ENCODE measurements around the gene RAB26.

Gene RAB26

GRCh38 chr16:2163211-2163881 lies 14.9 kb downstream of the RAB26 start:
- DNase-seq: peak; percentile 40

- DNase-seq: no peak
Observed at GRCh38 chr16:2165861-2166260, 17.4 kb downstream of the RAB26 start.

GRCh38 chr16:2166263-2167067 lies 18.0 kb downstream of the RAB26 start:
- DNase-seq: no peak

GRCh38 chr16:2167068-2167638 lies 18.7 kb downstream of the RAB26 start:
- no peak for DNase-seq

- DNase-seq: no peak
Observed at GRCh38 chr16:2170080-2170479, 21.7 kb downstream of the RAB26 start.

GRCh38 chr16:2170587-2171435 lies 22.4 kb downstream of the RAB26 start:
- no peak for DNase-seq

GRCh38 chr16:2171601-2172178 lies 23.3 kb downstream of the RAB26 start:
- DNase-seq: no peak

- DNase-seq: no peak
Observed at GRCh38 chr16:2172688-2173335, 24.4 kb downstream of the RAB26 start.

- DNase-seq: no peak
Observed at GRCh38 chr16:2173366-2173765, 24.9 kb downstream of the RAB26 start.

GRCh38 chr16:2173916-2174315 lies 25.5 kb downstream of the RAB26 start:
- no peak for DNase-seq

GRCh38 chr16:2174396-2175131 lies 26.1 kb downstream of the RAB26 start:
- no peak for DNase-seq

GRCh38 chr16:2175454-2175853 lies 27.0 kb downstream of the RAB26 start:
- no peak for DNase-seq

- no peak for DNase-seq
Observed at GRCh38 chr16:2176047-2176446, 27.6 kb downstream of the RAB26 start.

GRCh38 chr16:2177101-2177500 lies 28.7 kb downstream of the RAB26 start:
- no peak for DNase-seq

GRCh38 chr16:2177561-2177960 lies 29.1 kb downstream of the RAB26 start:
- DNase-seq: no peak

- peak; percentile 45 for DNase-seq
Observed at GRCh38 chr16:2178321-2179106, 30.1 kb downstream of the RAB26 start.

GRCh38 chr16:2179107-2179501 lies 30.7 kb downstream of the RAB26 start:
- no peak for DNase-seq

- DNase-seq: no peak
Observed at GRCh38 chr16:2179576-2179975, 31.2 kb downstream of the RAB26 start.

GRCh38 chr16:2180461-2180860 lies 32.0 kb downstream of the RAB26 start:
- no peak for DNase-seq
